GM10847 (cell line): ENCODE results near the gene MPZL1.
A peak's percentile ranks its signal among the peaks of the same experiment; 100 is the strongest.

Experiments
- POLR2A ChIP-seq: IDR thresholded peaks from 2 replicates; pipeline ENCODE4 v1.6.1; 2011; ENCODE audit not compliant: insufficient read length; ENCODE audit errors: extremely low read depth

The MPZL1 gene

DNA sequence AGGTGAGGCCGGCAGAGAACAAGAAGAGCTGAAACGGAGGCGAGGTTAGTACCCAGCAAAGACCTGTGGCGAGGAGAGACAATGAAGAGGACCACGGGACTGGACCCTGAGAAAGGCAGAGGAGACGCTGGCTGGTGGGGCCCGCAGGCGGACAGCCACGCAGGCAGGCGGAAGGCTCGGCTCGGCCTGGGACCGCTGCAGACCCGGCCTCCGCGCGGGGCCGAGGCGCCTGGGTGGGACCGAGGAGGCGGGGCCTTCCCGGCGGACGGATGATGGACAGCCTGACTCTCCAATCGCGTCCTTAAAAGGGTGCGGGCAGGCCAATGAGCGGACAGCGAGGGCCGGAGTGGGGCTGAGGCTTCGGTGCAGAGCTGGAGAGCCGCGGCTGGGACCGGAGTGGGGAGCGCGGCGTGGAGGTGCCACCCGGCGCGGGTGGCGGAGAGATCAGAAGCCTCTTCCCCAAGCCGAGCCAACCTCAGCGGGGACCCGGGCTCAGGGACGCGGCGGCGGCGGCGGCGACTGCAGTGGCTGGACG is at the start of gene MPZL1:
TSS of gene MPZL1 (plus strand) at position 366 of the 535 bp plus-strand sequence. CDS start 170 bp downstream, outside the sequence.
- peak; percentile 70 for TF ChIP-seq POLR2A

DNA sequence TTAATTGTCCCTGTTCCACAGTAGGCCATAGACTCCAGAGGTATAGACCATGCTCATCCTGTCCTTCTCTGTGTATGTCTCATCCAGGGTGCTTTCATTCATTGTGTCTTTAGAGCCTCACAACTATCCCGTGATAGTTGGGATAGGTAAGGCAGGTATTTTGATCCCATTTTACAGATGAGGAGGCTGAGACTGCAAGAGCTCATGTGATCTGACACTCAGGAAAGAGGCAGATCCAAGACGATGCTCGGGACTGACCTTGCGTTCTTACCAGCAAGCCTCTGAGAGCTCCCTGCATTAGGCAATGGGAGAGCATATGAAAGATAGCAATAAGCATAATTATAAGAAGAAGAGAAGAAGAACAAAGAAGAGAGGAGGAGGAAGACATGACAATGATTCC is 49.0 kb upstream of the MPZL1 start:
- no peak for TF ChIP-seq POLR2A

DNA sequence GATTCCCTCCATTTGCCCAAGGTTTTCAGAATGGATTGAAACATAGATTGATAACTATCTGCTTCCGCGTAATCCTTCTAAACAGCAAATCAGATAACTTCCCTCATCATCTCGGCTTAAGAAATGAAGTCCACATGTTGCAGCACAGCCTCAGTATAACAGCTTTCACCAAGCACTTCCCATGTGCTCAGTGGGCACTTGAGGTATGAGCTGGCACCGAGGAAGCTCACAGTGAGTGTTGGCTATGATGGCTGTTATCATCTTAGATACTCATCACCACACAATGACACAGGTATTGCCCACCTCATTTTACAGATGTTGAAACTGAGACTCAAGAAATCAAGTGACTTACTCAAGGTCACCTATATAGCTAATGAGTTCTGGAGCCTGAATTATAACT is 48.5 kb upstream of the MPZL1 start:
- no peak for TF ChIP-seq POLR2A

DNA sequence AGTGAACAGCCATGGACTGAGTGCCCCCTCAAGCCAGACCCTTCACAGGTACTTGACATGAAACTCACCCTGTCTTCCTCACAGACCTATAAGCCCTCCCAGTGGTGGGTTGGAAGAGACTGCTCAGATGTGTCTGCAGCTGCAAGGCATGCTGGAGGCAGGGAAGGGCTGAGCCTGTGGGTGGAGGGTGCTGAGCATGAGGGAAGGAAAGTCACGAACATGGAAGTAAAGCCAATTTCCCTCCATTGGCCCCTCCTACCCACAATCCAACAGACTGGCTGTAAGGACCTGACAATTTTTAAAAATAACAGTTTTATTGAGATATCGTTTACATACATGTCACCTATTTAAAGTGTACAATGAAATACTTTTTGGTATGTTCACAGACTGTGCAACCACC is 47.6 kb upstream of the MPZL1 start:
- TF ChIP-seq POLR2A, result no peak

DNA sequence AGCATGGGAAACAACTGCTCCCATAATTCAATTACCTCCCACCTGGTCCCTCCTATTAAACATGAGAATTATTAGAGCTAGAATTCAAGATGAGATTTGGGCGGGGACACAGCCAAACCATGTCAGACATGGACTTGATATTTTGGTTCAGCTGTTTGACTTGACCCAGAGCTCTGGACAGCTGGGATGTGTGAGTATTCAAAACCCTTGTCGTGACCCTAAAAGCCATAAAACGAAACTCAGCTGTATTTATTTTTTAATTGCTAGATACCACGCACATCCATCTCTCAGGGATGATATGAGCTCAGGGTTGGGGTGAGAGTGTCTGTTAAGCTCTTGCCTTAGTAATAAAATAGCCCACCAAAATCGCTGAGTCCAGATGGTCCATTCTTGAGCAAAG is 46.3 kb upstream of the MPZL1 start:
- no peak for TF ChIP-seq POLR2A

DNA sequence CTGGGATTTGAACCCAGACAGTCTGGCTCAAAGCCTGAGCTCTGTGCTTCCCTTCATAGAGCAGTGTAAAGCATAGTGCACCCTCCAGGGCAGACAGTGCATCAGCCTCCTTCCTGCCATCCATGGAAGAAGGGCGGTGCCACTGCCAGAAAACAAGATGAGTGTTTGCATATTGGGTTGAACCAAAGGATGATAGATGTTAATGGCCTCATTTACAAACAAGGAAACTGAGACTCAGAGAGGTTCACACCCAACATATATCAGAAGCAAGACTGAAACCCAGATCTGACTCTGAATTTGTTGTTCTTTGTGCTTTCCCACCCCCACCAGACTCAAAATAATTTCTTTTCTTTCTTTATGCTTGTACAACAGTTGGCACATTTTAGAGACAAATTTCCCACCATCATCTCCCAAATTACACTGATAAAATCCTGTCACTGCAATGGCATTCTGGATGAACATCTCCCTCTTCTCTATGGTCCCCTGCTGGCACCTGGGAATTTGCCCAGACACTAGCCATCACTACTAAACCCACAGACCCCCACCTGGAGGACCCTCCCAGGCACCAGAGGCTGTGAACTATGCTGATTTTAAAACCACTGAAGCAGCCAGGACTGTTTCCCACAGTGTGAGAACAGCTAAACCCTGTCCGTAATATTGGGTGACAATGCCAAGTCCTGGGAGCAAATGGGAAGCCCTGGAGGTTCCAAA is 45.4 kb upstream of the MPZL1 start:
- TF ChIP-seq POLR2A, result no peak

DNA sequence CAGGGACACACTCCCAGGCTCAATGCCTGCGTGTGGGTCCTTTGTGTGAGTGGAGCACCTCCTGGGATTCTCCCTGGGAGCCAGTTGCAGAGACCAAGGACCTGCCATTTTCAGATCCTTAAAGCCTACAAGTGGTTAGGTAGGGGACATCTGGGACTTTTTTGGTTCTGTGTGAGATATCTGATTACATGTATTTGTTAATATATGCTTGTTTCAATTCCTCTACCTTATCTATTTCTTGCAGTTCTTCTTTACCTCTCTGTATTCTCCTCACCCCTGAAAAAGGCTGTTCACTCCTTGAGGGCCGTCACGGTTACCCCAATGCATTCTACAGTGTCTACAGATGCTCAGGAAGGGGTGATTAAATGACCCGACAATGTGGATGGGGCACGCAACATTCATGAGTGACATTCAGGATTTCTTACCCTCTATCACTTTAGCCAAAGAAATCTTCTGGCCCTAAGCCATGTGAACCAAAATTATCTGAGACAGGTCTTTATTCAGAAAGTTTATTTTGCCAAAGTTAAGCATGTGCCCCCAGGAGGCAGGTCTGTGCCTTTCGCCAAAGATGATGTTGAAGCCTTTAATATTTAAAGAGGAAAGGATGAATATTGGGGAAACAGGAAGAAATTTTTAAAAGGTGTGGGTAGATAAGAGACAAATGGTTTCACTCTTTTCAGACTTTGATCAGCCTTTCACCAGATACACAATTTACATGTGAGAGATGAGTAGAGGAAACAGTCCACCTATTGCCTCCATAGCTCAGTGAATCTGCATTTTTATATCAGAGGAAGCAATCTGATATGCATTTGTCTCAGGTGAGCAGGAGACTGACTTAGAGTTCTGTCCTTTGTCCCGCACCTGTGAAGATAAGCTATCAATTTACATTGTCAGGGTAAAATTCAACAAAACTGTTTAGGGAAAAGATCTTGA is 44.6 kb upstream of the MPZL1 start:
- no peak for TF ChIP-seq POLR2A

DNA sequence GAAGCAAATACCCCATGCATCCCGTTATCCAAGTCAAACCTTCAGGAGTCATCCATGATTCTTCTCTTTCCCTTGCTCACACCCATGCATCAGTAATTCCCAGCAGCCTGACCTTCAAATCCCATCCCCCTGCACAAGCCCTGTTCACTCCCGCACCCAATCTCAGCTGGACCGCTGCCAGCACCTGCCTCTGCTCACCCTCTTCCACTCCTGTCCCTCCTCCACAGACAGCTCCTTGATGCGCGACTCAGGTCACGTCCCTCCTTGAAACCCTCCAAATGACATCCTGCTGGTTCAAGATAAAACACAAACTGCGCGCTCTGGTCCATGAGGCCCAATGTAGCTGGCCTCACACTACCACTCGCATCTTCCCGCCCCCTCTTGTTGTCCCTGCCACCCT is 43.4 kb upstream of the MPZL1 start:
- TF ChIP-seq POLR2A, result no peak

DNA sequence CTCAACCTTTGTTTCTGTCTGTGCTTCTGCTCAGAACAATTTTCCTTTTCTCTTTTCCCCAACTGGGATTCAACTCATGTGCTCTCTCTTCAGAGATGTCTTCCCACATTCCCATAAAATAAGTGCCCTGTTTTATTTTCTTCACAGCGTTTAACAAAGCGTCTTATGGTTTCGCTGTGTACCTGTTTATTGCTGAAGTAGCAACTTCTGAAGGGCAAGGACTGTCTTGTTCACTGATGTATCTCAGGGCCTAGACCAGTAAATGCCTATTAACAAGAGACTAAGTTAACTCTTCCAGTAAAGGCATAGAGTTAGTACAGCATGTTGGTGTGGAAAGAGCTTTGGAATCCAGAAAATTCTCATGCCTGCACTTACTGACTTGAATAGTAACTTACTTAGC is 42.9 kb upstream of the MPZL1 start:
- no peak for TF ChIP-seq POLR2A

DNA sequence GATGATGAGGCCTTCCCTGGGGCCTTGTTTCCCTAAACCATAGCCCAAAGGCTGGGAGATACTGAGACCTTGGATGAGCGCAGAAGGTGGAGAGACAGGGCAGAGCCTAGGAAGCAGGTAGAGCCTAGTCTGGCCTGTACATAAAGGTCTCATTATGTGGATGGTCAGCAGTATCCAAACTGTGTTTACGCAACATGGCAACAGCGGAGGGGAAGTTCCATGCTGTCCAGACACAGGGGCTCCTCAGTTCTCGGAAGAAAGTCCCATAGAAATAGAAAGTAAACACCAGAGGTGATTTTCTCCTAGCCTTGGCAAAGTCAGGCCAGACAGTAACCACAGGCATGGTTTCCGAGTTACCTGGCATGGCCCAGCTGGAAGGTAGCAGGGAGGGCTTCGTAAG is 42.1 kb upstream of the MPZL1 start:
- no peak for TF ChIP-seq POLR2A

DNA sequence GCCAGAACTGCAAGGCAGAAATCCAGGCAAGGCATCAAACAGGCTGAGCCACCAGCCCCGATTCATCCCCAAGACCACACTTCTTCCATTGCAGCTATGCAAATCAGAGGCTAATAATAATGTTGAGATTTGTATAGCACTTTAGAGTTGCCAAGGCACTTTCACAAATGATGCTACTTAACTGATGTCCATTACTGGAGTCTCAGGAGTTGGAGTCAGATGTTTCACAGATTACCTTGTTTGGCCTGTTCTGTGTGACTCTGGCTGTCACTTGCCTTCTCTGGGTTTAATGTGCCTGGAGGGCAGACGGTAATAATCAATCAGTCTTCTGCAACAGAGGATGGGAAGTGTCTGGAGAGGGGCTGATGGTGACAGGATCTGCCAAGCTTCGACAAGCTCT is 40.8 kb upstream of the MPZL1 start:
- TF ChIP-seq POLR2A, result no peak

DNA sequence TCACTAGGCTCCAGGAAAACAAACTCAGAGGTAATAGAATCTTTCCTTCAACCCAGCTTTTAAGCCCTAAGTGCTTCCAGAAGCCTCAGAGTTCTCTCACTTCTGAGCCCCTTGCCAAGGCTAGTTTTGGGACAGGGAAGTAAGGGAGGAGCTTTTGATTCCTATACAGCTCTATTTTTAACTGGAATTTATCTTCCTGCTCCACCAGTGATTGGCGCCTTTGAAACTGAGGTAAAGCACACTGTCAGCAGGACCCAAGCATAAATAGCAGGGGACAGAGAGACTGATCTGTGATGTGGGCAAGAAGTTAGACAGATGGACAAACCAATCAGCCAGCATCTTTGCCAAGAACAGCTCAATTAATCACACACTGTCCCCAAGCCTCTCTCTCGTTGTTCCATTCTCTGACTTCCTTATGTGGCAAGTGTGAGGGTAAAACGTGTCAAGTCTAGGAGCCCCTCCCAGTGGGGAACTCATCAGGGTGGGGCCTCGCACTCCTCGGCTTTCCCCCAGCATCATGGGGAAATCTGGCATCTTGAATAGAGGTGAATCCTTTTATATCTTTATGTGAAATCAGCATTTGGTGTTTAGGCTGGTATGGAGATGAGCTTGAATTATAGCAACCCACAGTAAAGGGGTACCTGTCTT is 40.2 kb upstream of the MPZL1 start:
- no peak for TF ChIP-seq POLR2A

DNA sequence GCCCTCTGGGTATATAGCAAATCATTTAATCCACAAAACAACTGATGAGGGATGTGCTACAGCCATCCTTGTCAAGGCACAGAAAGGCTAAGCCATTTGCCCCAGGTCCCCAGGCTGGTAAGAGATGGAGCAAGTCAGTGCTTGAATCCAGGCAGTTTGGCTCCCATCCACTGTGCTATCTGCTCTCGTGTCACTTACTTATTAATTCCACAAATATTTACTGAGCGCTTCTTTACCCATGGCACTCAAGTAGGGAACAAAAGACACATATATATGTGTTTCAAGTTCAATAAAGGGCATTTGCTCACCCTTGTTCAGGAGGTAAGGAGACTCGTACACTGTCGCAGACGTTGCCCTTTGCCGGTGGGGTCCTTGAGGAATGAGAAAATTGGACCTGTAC is 38.6 kb upstream of the MPZL1 start:
- TF ChIP-seq POLR2A, result no peak

DNA sequence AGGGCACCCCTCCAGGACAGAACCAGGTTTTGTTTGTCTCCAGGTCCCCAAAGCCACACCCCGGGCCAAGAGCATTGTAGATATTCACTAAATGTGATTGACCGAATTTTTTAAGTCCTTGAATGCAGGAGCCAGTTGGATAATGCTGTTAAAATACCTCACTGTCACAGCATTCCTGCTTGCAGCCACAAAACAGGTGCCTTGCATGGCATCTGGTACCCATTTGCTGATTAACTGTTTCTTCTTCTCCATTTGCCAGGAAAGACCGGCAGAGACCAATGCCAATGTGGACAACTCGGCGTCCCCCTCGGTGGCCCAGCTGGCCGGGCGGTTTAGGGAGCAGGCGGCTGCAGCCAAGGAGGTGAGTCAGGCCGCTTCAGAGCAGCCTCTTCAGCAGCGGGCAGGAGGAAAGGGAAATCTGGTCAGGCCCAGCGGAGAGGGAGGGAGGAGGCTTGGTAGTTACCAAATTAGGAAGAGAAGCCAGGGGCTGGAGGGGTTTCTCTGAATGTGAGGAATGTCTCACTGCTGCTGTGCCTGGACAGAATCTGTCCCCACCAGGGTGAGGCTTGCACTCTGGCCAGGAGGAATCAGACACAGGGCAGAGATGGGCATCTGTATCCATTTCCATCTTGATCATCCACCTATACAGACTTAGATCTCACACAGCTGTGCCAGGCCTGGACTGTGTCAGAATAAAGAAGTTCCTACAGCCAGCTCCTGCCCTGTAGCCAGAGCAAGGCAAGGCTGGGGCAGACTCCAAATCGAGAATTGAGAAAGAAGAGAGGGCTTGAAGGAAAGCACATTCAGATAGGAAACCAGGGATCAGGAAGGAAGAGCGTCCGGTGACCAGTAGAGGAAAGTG is 37.9 kb upstream of the MPZL1 start:
- TF ChIP-seq POLR2A, result no peak

DNA sequence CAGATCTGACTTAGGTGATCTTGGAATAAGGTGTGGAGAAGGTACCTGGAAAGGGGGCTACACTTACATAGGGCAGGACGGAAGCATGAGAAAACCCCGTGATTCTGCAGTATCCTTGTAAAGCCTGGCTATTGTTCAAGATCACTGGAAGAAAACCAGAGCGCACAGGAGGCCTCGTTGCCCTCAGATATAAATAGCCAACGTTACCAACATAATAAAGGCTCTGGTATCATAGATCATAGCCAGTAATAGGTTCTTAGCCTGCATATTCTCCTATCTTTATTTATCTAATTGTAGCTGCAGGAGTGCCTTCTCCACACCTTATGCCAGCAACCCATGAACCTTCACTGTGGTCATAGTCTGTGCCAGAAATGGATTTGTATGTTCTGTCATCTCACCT is 35.9 kb upstream of the MPZL1 start:
- no peak for TF ChIP-seq POLR2A

DNA sequence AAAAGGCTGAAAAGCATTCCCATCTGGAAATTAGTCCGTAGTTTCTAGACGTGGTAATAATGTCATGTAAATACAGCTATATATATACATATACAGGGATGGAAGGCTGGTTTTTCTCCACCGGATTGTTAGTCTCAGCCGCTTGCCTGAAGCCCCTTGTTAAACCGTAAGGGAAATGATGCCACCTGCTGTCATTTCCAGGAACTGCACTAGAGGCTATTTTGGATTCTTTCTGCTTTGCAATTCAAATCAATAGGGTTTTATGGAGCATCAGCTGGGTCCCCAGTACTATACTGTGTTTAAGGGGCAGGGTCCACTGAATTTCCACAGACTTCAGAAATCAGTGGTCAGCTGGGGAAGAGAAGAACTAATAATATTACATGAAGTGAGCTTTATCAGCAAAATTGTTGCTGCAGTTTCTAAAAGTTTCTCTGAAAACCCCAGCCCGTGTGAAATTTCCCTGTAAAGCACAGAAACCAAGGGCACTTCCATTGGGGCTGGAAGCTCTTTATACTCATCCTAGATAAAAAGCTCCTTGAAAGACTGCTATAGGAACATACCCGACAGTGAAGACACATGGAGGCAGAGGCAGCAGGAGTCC is 33.8 kb upstream of the MPZL1 start:
- no peak for TF ChIP-seq POLR2A
